ENCODE data around the gene SMIM10L2A. TPM values are rescaled to one million over a fixed set of nuclear protein-coding genes. Genes with fewer than 3 reads are reported as not detected.

SMIM10L2A gene
- 1 to 10 TPM; 1.4 to 3.3 (median 2.6) TPM for total RNA-seq
- 0.99 TPM for total RNA-seq (2013)
- 1.1 to 13.8 (median 2.7) reads per million in 29 experiments for total RNA-seq

DNA sequence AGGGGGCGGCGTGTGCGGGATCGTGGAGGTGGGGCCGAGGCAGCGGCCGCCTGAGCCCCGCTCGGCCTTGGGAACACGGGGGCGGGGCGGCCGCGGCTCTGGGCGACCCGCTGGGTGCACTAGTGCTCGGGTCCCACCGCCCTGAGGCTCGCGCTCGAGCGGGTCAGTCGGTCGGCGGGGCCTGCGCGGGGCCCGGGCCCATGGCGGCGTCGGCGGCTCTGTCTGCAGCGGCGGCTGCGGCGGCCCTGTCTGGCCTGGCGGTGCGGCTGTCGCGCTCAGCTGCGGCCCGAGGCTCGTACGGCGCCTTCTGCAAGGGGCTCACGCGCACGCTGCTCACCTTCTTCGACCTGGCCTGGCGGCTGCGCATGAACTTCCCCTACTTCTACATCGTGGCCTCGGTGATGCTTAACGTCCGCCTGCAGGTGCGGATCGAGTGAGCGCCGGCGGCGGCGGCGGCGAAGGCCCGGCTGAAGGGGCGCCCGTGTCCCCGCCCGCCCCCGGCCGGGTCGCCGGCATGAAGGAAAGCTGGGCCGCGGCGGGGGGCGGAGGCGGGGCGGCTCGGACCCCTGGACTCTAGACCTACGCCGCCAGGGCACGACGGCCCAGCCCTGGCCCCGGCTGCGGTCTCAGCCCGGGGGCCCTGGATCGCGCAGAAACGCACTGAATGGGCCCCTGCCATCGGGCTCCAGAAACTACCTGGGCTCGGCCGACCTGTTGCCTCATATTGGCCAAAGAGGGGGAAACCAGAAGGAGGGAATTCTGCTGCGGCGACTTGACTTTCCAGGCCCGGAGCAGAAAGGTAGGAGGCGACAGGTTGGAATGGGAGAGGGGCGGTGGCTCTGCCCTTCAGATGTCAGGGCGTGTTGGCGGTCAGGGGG lies at the start of gene SMIM10L2A:
Gene SMIM10L2A, plus strand, starts transcription at position 13 of the 878 bp plus-strand sequence. Its CDS starts 188 bp downstream, at position 201.
- Histone ChIP-seq H3K4me3 (ENCODE audit: control insufficient read depth in 1 of 2, extremely low read depth in 1 of 2, low read length in 1 of 2) (peak within 1 kb of the TSS; percentile 33 to 40), H3K27me3 (replicated peaks in 1 of 2; ENCODE audit: control insufficient read depth in 2 of 2, extremely low read depth in 1 of 2, insufficient read depth in 2 of 2, low read length in 1 of 2) (no peaks in the 10 kb centered on the region), H3K9me3 (no peaks in the 10 kb centered on the region), H3K36me3 (ENCODE audit: control insufficient read depth in 2 of 2, extremely low read depth in 1 of 2, insufficient read depth in 1 of 2, low read length in 1 of 2) (no peaks in the 10 kb centered on the region), H3K4me1 (ENCODE audit: control insufficient read depth in 1 of 2, extremely low read depth in 1 of 2, insufficient read depth in 2 of 2, low read length in 2 of 2) (peaks cover 0 to 14% of the 10 kb centered on the region in 2 experiments), H3K27ac (ENCODE audit: low read length) (no peak within 1 kb of the TSS)
- Mint-ChIP-seq H3K27me3 (peaks cover 0 to 5% of the 10 kb centered on the region in 2 donors), H3K9me3 (no peaks in the 10 kb centered on the region), H3K4me1 (peaks cover 3 to 13% (median 8%) of the 10 kb centered on the region in 3 donors), H3K27ac (no peak within 1 kb of the TSS), H3K4me3 (peak within 1 kb of the TSS; percentile 62 to 74 (median 72)), H3K36me3 (no peaks in the 10 kb centered on the region)
- 1% methylated on average over 66 of the region's 100 CpGs for WGBS (ENCODE audit: insufficient coverage)
- DNase-seq = peak in 10 of 35 experiments; percentile 1 to 27 (median 4)
- ChIA-PET POLR2A (interaction anchor here in 1 of 2 donors (0.6 kb wide), 1 partner anchor 253 kb away, joined by 3 read pairs; no protein-coding TSS in a partner anchor), CTCF (interaction anchor here (0.7 to 0.8 kb wide), 2 partner anchors 126 to 244 kb away, joined by 3 to 6 read pairs; no protein-coding TSS in a partner anchor)
- ATAC-seq (replicated peaks in 1 of 4) = peak; percentile 54 to 69 (median 64)

DNA sequence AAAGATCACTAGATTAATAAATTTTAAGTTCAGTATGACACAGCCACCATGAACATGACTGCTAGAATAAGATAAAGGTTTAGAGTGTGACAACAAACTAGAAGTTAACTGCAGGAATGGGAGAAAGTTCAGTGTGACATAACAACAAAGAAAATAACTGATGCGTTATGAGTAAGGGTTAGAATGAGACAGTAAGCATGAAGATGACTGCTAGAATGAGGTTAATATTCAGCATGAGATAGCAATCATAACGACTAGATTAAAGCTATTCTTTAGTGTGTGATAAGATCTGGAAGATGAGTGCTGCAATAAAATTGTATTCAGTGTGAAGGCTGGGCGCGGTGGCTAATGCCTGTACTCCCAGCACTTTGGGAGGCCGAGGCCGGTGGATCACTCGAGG lies 48.4 kb upstream of the SMIM10L2A start:
- H3K36me3 ChIP-seq (ENCODE audit: control insufficient read depth in 2 of 2, extremely low read depth in 1 of 2, insufficient read depth in 1 of 2, low read length in 1 of 2) = no peaks in the 10 kb centered on the region
- no peak overlapping the region for H3K27ac ChIP-seq (ENCODE audit: low read length)
- no peaks in the 10 kb centered on the region for H3K27me3 ChIP-seq (replicated peaks in 1 of 2; ENCODE audit: control insufficient read depth in 2 of 2, extremely low read depth in 1 of 2, insufficient read depth in 2 of 2, low read length in 1 of 2)
- no peak for DNase-seq
- ChIA-PET POLR2A (no interaction called here), CTCF (interaction anchor here in 1 of 2 donors (0.6 kb wide), 1 partner anchor 1244 kb away, joined by 3 read pairs; no protein-coding TSS in a partner anchor)
- no peaks in the 10 kb centered on the region for H3K36me3 Mint-ChIP-seq
- H3K27me3 Mint-ChIP-seq = peaks cover 1 to 6% of the 10 kb centered on the region in 2 donors
- no peak for ATAC-seq (replicated peaks in 1 of 4)
- H3K4me1 Mint-ChIP-seq = peaks cover 0 to 12% (median 0%) of the 10 kb centered on the region in 3 donors
- no peaks in the 10 kb centered on the region for H3K4me1 ChIP-seq (ENCODE audit: control insufficient read depth in 1 of 2, extremely low read depth in 1 of 2, insufficient read depth in 2 of 2, low read length in 2 of 2)
- H3K9me3 Mint-ChIP-seq = peaks cover 0 to 4% (median 0%) of the 10 kb centered on the region in 3 donors
- no CpG with 5 or more reads among the region's 7 CpGs for WGBS (ENCODE audit: insufficient coverage)
- no peak overlapping the region for H3K4me3 Mint-ChIP-seq
- no peak overlapping the region for H3K27ac Mint-ChIP-seq
- H3K9me3 ChIP-seq = no peaks in the 10 kb centered on the region
- no peak overlapping the region for H3K4me3 ChIP-seq (ENCODE audit: control insufficient read depth in 1 of 2, extremely low read depth in 1 of 2, low read length in 1 of 2)

DNA sequence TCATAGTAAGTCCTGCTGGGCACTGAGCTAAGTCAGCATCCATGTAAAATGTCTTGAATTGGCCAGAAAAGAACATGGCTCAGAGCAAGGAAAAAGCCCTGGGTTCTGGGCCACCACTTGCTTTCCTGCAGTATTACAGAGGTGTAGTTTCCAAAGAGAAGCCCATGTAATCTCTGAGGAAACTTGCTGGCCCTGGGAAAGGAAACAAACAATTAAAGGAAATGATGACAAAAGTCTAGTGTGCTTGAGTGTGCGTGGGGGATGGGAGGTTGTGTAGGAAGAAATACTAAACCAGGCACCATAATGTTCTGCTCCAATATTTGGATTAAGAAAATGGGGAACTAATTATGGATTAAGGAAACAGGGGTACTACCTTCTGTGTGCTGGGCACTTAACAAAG lies 39.5 kb upstream of the SMIM10L2A start:
- peak overlapping the region; percentile 24 to 94 for H3K27ac Mint-ChIP-seq
- no peaks in the 10 kb centered on the region for H3K9me3 Mint-ChIP-seq
- no peak overlapping the region for H3K4me3 ChIP-seq (ENCODE audit: control insufficient read depth in 1 of 2, extremely low read depth in 1 of 2, low read length in 1 of 2)
- DNase-seq (peak in 1 of 35 experiments; percentile 5), ATAC-seq (replicated peaks in 1 of 4) (no peak)
- no peaks in the 10 kb centered on the region for H3K9me3 ChIP-seq
- WGBS (ENCODE audit: insufficient coverage) = no CpG with 5 or more reads among the region's 1 CpG
- CTCF ChIA-PET = no interaction called here
- no peak overlapping the region for H3K4me3 Mint-ChIP-seq
- POLR2A ChIA-PET = no interaction called here
- H3K27me3 ChIP-seq (replicated peaks in 1 of 2; ENCODE audit: control insufficient read depth in 2 of 2, extremely low read depth in 1 of 2, insufficient read depth in 2 of 2, low read length in 1 of 2) = no peaks in the 10 kb centered on the region
- H3K36me3 Mint-ChIP-seq = no peaks in the 10 kb centered on the region
- no peaks in the 10 kb centered on the region for H3K36me3 ChIP-seq (ENCODE audit: control insufficient read depth in 2 of 2, extremely low read depth in 1 of 2, insufficient read depth in 1 of 2, low read length in 1 of 2)
- peaks cover 29 to 56% (median 42%) of the 10 kb centered on the region in 3 donors for H3K4me1 Mint-ChIP-seq
- H3K27ac ChIP-seq (ENCODE audit: low read length) = no peak overlapping the region
- H3K4me1 ChIP-seq (ENCODE audit: control insufficient read depth in 1 of 2, extremely low read depth in 1 of 2, insufficient read depth in 2 of 2, low read length in 2 of 2) = peaks cover 26 to 33% of the 10 kb centered on the region in 2 experiments
- no peaks in the 10 kb centered on the region for H3K27me3 Mint-ChIP-seq

DNA sequence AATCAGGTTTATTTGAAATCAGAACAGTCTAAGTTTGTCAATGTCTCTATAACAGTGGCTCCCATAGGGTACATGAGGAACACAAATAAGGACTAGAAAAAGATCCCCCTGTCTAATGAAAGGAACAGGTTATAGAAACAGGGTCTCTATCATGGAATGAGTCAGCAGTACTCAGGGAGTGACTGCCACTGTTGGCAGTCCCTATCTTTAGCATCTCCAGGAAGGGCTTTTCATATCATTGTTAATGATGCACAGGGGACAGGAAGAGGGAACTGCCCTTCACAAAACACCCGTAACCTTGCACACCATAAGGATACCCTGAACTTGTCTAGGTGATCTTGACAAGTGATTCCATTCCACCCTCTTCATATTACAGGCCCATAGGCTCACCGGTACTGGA lies 38.5 kb upstream of the SMIM10L2A start:
- Histone ChIP-seq H3K27me3 (replicated peaks in 1 of 2; ENCODE audit: control insufficient read depth in 2 of 2, extremely low read depth in 1 of 2, insufficient read depth in 2 of 2, low read length in 1 of 2) (no peaks in the 10 kb centered on the region), H3K27ac (ENCODE audit: low read length) (peak overlapping the region; percentile 66), H3K36me3 (ENCODE audit: control insufficient read depth in 2 of 2, extremely low read depth in 1 of 2, insufficient read depth in 1 of 2, low read length in 1 of 2) (no peaks in the 10 kb centered on the region), H3K4me1 (ENCODE audit: control insufficient read depth in 1 of 2, extremely low read depth in 1 of 2, insufficient read depth in 2 of 2, low read length in 2 of 2) (peaks cover 26 to 33% of the 10 kb centered on the region in 2 experiments), H3K9me3 (no peaks in the 10 kb centered on the region), H3K4me3 (ENCODE audit: control insufficient read depth in 1 of 2, extremely low read depth in 1 of 2, low read length in 1 of 2) (no peak overlapping the region)
- WGBS (ENCODE audit: insufficient coverage) = no CpG with 5 or more reads among the region's 2 CpGs
- no peaks in the 10 kb centered on the region for H3K36me3 Mint-ChIP-seq
- no peaks in the 10 kb centered on the region for H3K27me3 Mint-ChIP-seq
- DNase-seq (peak in 1 of 35 experiments; percentile 5), ATAC-seq (replicated peaks in 1 of 4) (no peak)
- peak overlapping the region in 2 of 3 donors; percentile 37 to 61 for H3K4me3 Mint-ChIP-seq
- peak overlapping the region; percentile 72 to 94 for H3K27ac Mint-ChIP-seq
- POLR2A ChIA-PET = interaction anchor here in 1 of 2 donors (0.6 kb wide), 1 partner anchor 178 kb away, joined by 4 read pairs; no protein-coding TSS in a partner anchor
- no peaks in the 10 kb centered on the region for H3K9me3 Mint-ChIP-seq
- peaks cover 29 to 53% (median 42%) of the 10 kb centered on the region in 3 donors for H3K4me1 Mint-ChIP-seq
- CTCF ChIA-PET = no interaction called here

DNA sequence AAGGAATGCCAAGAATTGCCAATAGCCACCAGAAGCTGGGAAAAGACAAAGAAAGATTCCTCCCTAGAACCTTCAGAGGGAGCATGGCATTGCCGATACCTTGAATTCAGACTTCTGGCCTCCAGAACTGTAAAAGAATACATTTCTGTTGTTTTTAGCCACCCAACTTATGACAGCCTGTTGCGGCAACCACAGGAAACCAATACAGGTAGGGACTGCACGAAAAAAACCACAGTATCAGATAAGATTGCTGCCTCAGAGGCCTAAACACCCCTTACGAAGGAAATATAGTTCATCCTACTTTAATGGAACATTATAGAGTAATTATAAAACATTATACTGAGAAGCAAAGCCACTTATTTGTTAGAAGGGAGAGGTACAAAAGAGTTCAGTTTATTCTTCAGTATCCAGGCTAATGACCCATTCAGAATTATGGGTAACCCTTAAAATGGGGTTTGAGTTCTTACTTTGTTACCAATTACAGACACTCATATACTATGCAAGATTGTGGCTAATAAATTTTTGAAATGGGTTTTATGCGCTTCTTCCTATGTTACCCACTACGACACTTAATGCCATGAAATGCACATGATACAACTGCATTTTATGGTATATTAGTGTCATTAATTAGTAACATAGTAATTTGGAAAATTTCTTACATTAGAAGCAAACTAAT lies 37.4 kb upstream of the SMIM10L2A start:
- DNase-seq (peak in 34 of 35 experiments; percentile 7 to 76 (median 26)), ATAC-seq (replicated peaks in 1 of 4) (peak; percentile 96 to 99 (median 98))
- ChIA-PET POLR2A (no interaction called here), CTCF (interaction anchor here in 1 of 2 donors (0.6 kb wide), 1 partner anchor 615 kb away, joined by 9 read pairs; no protein-coding TSS in a partner anchor)
- peaks cover 0 to under 1% of the 10 kb centered on the region in 2 donors for H3K27me3 Mint-ChIP-seq
- WGBS (ENCODE audit: insufficient coverage) = no CpG with 5 or more reads among the region's 6 CpGs
- no peaks in the 10 kb centered on the region for H3K9me3 ChIP-seq
- H3K4me3 Mint-ChIP-seq = peak overlapping the region; percentile 37 to 61 (median 49)
- H3K27ac ChIP-seq (ENCODE audit: low read length) = peak overlapping the region; percentile 66
- peak overlapping the region; percentile 72 to 94 for H3K27ac Mint-ChIP-seq
- peak overlapping the region in 1 of 2 donors; percentile 15 for H3K4me3 ChIP-seq (ENCODE audit: control insufficient read depth in 1 of 2, extremely low read depth in 1 of 2, low read length in 1 of 2)
- H3K4me1 Mint-ChIP-seq = peaks cover 29 to 46% (median 42%) of the 10 kb centered on the region in 3 donors
- H3K4me1 ChIP-seq (ENCODE audit: control insufficient read depth in 1 of 2, extremely low read depth in 1 of 2, insufficient read depth in 2 of 2, low read length in 2 of 2) = peaks cover 23 to 33% of the 10 kb centered on the region in 2 experiments
- H3K36me3 ChIP-seq (ENCODE audit: control insufficient read depth in 2 of 2, extremely low read depth in 1 of 2, insufficient read depth in 1 of 2, low read length in 1 of 2) = no peaks in the 10 kb centered on the region
- no peaks in the 10 kb centered on the region for H3K27me3 ChIP-seq (replicated peaks in 1 of 2; ENCODE audit: control insufficient read depth in 2 of 2, extremely low read depth in 1 of 2, insufficient read depth in 2 of 2, low read length in 1 of 2)
- no peaks in the 10 kb centered on the region for H3K36me3 Mint-ChIP-seq
- no peaks in the 10 kb centered on the region for H3K9me3 Mint-ChIP-seq

DNA sequence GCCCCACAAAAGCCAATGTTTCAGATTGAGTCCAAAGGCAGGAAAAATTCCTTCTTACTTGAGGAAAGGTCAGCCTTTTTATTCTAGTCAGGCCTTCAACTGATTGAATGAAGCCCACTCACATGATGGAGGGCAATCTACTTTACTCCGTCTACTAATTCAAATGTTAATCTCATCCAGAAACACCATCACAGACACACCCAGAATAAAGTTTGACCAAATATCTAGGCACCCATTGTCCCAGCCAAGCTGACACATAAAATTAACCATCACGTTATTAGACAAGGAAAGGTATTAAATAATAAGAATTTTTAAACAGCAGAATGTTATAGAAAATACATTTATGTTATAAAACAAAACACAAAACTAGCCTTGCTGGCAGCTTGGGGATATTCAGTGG lies 32.9 kb upstream of the SMIM10L2A start:
- Histone ChIP-seq H3K4me1 (ENCODE audit: control insufficient read depth in 1 of 2, extremely low read depth in 1 of 2, insufficient read depth in 2 of 2, low read length in 2 of 2) (peaks cover 7 to 9% of the 10 kb centered on the region in 2 experiments), H3K4me3 (ENCODE audit: control insufficient read depth in 1 of 2, extremely low read depth in 1 of 2, low read length in 1 of 2) (no peak overlapping the region), H3K27me3 (replicated peaks in 1 of 2; ENCODE audit: control insufficient read depth in 2 of 2, extremely low read depth in 1 of 2, insufficient read depth in 2 of 2, low read length in 1 of 2) (no peaks in the 10 kb centered on the region), H3K36me3 (ENCODE audit: control insufficient read depth in 2 of 2, extremely low read depth in 1 of 2, insufficient read depth in 1 of 2, low read length in 1 of 2) (no peaks in the 10 kb centered on the region), H3K27ac (ENCODE audit: low read length) (no peak overlapping the region), H3K9me3 (no peaks in the 10 kb centered on the region)
- POLR2A ChIA-PET = no interaction called here
- no peak for ATAC-seq (replicated peaks in 1 of 4)
- DNase-seq = no peak
- H3K27ac Mint-ChIP-seq = no peak overlapping the region
- CTCF ChIA-PET = no interaction called here
- H3K27me3 Mint-ChIP-seq = peaks cover 0 to 14% of the 10 kb centered on the region in 2 donors
- no peaks in the 10 kb centered on the region for H3K36me3 Mint-ChIP-seq
- no CpG with 5 or more reads among the region's 2 CpGs for WGBS (ENCODE audit: insufficient coverage)
- no peak overlapping the region for H3K4me3 Mint-ChIP-seq
- peaks cover 8 to 19% (median 19%) of the 10 kb centered on the region in 3 donors for H3K4me1 Mint-ChIP-seq
- H3K9me3 Mint-ChIP-seq = no peaks in the 10 kb centered on the region
